Activated CD4-positive, alpha-beta T cell treated with anti-CD3 and anti-CD28 coated beads, Interleukin-2, amount 10 ng/mL, durations not matched to agents 24 days and 14 days (primary cell): Measurements from ENCODE around the gene CDH8. TPM values are rescaled to one million over a fixed set of nuclear protein-coding genes. Genes with fewer than 3 reads are reported as not detected.

ENCODE experiments used
- DNase-seq: peaks from one replicate; pipeline ENCODE4 v3.0.0; 2022
- H3K27ac Mint-ChIP-seq: one replicate; pipeline ENCODE4 v1.8.0; 2022; ENCODE audit warnings: mild to moderate bottlenecking, mixed read lengths
- H3K27me3 Mint-ChIP-seq: one replicate; pipeline ENCODE4 v1.8.0; 2022; ENCODE audit warnings: mixed read lengths
- H3K36me3 Mint-ChIP-seq: one replicate; pipeline ENCODE4 v1.8.0; 2022; ENCODE audit warnings: low read depth, mild to moderate bottlenecking, mixed read lengths
- H3K4me1 Mint-ChIP-seq: one replicate; pipeline ENCODE4 v1.8.0; 2021; ENCODE audit warnings: mixed read lengths
- H3K4me3 Mint-ChIP-seq: one replicate; pipeline ENCODE4 v1.8.0; 2022; ENCODE audit warnings: mild to moderate bottlenecking, moderate library complexity, mixed read lengths
- H3K9me3 Mint-ChIP-seq: one replicate; pipeline ENCODE4 v1.8.0; 2021; ENCODE audit warnings: mixed read lengths
- intact Hi-C: fragments of 100-400 bp; cut with micrococcal nuclease; formaldehyde crosslinking; loops from one replicate; pipeline ENCODE4 v1.15.1; 2023
- total RNA-seq: library from RNA; stranded (reverse); gene quantifications from 2 replicates; pipeline ENCODE4 v1.2.3, GENCODE V29; 2022

CDH8 gene
- total RNA-seq, 1 donor from 2014 or later = 0.70 TPM

DNA sequence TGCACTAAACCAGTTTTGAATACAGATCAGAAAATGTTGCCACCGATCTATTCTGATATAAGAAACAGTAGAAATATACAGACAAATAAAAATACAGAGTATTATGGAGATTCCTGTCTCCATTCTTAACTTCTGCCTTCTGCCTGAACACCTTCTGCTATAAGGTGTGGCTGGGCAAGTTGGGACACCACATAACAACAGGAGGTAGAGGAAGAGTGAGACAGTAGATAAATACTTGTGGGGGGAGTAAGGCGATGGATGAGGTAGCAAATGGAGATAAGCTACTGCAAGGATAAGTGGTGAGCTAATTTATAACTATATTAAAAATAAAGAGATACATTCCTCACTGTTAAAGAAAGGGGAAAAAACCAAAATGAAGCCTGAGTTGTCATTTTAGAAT is 143.7 kb downstream of the CDH8 start:
- no peaks in the 10 kb centered on the region for H3K36me3 Mint-ChIP-seq
- H3K27me3 Mint-ChIP-seq = no peaks in the 10 kb centered on the region
- H3K4me3 Mint-ChIP-seq = no peak overlapping the region
- no peak overlapping the region for H3K27ac Mint-ChIP-seq
- DNase-seq = no peak
- no peaks in the 10 kb centered on the region for H3K4me1 Mint-ChIP-seq
- peaks cover 6% of the 10 kb centered on the region for H3K9me3 Mint-ChIP-seq
- intact Hi-C loops = no loop called here

DNA sequence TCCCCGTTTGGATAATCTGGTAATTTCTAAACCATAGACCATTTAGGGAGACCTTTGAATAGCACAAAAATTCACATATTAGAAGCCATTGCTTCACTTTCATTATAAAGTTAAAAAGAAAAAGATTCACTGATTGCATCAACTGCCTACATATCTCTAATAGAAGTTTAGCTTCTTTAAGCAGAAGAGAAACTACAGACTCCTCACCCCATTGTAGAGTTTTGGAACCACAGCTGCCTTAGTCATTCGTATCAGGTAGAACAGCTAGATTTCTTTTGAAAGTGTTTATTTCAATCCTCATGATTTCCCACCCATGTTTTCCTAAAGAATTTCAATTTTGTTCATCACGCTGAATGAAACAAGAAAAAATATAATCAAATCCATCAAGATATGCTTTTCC is 144.8 kb downstream of the CDH8 start:
- Mint-ChIP-seq H3K27me3 (no peaks in the 10 kb centered on the region), H3K9me3 (peaks cover 8% of the 10 kb centered on the region), H3K4me1 (no peaks in the 10 kb centered on the region), H3K27ac (no peak overlapping the region), H3K4me3 (no peak overlapping the region), H3K36me3 (no peaks in the 10 kb centered on the region)
- no peak for DNase-seq
- intact Hi-C loops = no loop called here

DNA sequence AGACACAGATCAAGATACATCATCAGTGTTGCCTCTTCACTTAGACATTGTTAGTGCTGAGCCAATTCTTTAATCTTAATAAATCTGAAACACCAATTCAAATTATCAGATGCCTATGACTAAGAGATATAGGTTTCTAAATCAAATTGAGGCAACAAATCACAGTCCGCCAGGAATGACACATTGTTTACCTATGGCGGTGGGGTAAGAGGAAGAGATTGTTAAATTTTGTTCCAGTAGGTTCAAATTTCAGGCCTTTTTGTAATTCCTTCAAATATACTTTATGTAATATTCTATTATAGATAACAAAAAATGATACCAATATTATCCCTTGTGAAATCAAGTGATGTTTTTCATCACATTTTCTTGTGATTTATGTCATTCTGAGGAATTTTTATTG is 145.9 kb downstream of the CDH8 start:
- H3K4me3 Mint-ChIP-seq = no peak overlapping the region
- H3K9me3 Mint-ChIP-seq = peaks cover 12% of the 10 kb centered on the region
- H3K27ac Mint-ChIP-seq = no peak overlapping the region
- H3K27me3 Mint-ChIP-seq = no peaks in the 10 kb centered on the region
- intact Hi-C loops = no loop called here
- no peaks in the 10 kb centered on the region for H3K4me1 Mint-ChIP-seq
- no peak for DNase-seq
- no peaks in the 10 kb centered on the region for H3K36me3 Mint-ChIP-seq

DNA sequence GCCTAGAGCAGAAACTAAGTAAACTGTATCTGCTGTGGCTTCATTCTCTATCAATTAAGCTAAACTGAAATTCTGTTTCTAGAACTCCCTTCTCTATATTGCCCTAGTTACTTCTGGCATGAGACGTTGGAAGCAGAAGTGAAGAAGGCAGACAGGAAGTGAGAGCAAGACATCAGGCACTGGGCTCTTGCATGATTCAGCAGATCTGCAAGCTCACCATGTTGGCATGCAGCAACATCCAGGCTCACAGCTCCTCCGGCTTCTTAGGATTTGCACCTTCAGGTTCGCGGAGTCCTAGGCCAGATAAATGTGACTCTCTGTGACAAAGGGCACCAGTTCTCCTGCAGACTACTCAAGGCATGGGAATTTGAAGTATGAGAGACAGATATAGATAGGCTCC is 148.3 kb downstream of the CDH8 start:
- Mint-ChIP-seq H3K27me3 (no peaks in the 10 kb centered on the region), H3K4me3 (no peak overlapping the region), H3K9me3 (peaks cover 12% of the 10 kb centered on the region), H3K36me3 (no peaks in the 10 kb centered on the region), H3K27ac (no peak overlapping the region), H3K4me1 (no peaks in the 10 kb centered on the region)
- DNase-seq = no peak
- intact Hi-C loops = no loop called here

DNA sequence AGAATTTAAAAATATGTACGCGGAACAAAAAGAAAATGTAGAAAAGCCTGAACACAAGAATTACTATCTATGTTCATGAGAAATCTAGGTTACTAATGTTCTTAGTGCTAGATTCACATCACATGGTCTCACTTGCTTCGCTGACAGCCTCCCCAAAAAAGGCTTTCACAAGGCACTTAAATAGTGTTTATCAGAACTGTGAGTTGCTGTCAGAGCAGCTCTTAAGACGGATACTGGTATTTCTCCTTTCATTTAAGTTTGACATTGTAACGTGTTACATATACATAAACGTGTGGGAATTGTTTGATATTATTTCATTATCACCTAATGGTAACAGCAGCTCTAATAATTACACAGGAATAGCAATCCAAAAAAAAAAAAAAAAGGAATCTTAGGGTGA is 150.9 kb downstream of the CDH8 start:
- H3K36me3 Mint-ChIP-seq = no peaks in the 10 kb centered on the region
- intact Hi-C loops = no loop called here

DNA sequence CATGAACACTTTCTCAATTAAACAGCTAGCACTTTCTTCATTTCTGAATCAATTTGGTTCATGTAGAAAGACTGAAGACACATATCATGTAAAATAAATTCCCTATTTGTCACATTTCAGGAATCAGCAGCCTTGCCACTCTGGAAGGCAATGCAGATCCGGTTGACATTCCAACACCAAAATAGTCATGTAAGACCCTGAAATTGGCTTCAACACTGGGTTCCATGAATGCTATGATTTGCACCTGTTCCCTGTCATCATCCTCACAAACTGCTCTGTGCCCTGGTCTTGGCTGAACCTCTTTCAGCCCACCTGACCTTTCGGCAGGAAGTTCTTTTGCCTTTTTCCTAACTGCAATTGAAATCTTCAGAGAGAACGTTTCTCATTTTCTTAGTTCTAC is 156.9 kb downstream of the CDH8 start:
- Mint-ChIP-seq H3K4me1 (no peaks in the 10 kb centered on the region), H3K36me3 (no peaks in the 10 kb centered on the region), H3K4me3 (no peak overlapping the region), H3K9me3 (peaks cover 14% of the 10 kb centered on the region), H3K27me3 (no peaks in the 10 kb centered on the region), H3K27ac (no peak overlapping the region)
- intact Hi-C loops = no loop called here
- no peak for DNase-seq

More for the DNA sequence above, 150.9 kb downstream of the CDH8 start:
- H3K4me1 Mint-ChIP-seq = no peaks in the 10 kb centered on the region
- H3K27me3 Mint-ChIP-seq = no peaks in the 10 kb centered on the region
- H3K9me3 Mint-ChIP-seq = peaks cover 16% of the 10 kb centered on the region
- no peak for DNase-seq
- H3K27ac Mint-ChIP-seq = no peak overlapping the region
- no peak overlapping the region for H3K4me3 Mint-ChIP-seq

DNA sequence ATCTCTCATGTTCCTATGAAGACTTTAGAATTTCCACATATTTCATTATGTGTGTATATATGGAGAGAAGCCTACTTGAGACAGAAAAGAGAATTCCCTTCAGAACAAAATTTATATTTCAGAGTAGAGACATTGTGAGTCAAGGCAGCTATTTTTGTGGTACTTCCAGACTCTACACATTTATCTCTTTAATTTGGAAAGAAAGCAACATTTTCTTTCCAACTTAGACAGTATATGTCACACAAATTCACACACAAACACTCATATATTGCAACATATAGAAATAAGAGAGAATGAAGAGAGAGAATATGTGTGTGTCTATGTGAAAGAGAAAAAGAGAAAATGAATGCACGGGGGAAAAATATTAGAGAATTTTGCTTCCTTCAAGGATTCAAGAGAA is 158.8 kb downstream of the CDH8 start:
- Mint-ChIP-seq H3K4me3 (no peak overlapping the region), H3K4me1 (no peaks in the 10 kb centered on the region), H3K9me3 (peaks cover 12% of the 10 kb centered on the region), H3K27me3 (no peaks in the 10 kb centered on the region), H3K36me3 (no peaks in the 10 kb centered on the region), H3K27ac (no peak overlapping the region)
- intact Hi-C loops = no loop called here
- no peak for DNase-seq

DNA sequence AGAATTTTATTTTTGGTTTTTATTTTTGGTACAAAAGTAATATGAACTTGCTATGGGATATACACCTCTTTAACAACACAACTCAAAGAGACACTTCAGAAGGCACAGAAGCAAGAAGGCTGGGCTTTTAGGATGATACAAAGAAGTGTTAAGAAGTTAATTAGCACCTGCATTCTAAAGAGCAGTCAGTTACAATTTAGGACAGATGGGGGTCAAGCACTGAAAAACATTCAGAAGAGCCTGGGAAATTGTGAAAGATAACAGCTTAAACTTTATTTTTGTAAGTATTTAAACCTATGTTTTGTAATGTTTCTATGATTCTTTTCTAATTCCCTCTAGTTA is 163.5 kb downstream of the CDH8 start:
- H3K27me3 Mint-ChIP-seq = no peaks in the 10 kb centered on the region
- intact Hi-C loops = no loop called here
- H3K27ac Mint-ChIP-seq = no peak overlapping the region
- H3K4me1 Mint-ChIP-seq = no peaks in the 10 kb centered on the region
- H3K36me3 Mint-ChIP-seq = no peaks in the 10 kb centered on the region
- no peak for DNase-seq
- H3K9me3 Mint-ChIP-seq = peaks cover 2% of the 10 kb centered on the region
- no peak overlapping the region for H3K4me3 Mint-ChIP-seq

DNA sequence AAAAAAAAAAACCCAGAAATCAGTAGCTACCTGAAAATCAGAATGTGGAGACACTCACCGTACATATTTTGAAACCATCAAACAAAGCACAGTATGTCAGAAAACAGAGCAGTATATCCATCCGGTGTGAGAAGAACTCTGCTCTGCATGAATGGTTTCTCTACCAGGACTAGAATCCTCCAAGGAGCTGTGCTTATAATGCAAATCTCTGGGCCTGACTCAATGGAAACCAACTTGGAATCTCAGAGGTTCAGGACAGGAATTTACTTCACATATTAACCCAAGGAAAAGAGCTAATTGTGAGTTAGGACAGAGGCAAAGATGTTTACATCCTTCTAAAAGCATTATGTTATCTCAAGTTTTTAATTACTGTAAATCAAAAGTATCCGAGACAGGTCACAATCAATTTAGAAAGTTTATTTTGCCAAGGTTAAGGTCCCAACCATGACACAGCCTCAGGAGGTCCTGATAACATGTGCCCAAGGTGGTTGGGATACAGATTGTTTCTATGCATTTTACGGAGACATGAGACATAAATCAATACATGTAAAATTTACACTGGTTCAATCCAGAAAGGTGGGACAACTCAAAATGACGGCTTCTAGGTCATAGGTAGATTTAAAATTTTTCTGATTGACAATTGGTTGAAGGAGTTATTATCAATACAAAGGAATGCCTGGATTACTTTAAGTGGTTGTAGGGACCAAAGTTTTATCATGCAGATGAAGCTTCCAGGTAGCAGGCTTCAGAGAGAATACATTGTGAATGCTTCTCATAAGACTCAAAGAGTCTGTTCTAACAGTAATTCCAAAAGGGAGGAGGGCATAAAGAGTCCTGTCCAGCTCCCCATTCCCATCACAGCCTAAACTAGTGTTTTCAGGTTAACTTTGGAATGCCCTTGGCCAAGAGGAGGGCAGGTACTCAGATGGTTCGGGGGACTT is 164.1 kb downstream of the CDH8 start:
- no peaks in the 10 kb centered on the region for H3K36me3 Mint-ChIP-seq
- no peaks in the 10 kb centered on the region for H3K4me1 Mint-ChIP-seq
- peaks cover 2% of the 10 kb centered on the region for H3K9me3 Mint-ChIP-seq
- H3K27ac Mint-ChIP-seq = no peak overlapping the region
- DNase-seq = no peak
- no peaks in the 10 kb centered on the region for H3K27me3 Mint-ChIP-seq
- intact Hi-C loops = no loop called here
- no peak overlapping the region for H3K4me3 Mint-ChIP-seq

DNA sequence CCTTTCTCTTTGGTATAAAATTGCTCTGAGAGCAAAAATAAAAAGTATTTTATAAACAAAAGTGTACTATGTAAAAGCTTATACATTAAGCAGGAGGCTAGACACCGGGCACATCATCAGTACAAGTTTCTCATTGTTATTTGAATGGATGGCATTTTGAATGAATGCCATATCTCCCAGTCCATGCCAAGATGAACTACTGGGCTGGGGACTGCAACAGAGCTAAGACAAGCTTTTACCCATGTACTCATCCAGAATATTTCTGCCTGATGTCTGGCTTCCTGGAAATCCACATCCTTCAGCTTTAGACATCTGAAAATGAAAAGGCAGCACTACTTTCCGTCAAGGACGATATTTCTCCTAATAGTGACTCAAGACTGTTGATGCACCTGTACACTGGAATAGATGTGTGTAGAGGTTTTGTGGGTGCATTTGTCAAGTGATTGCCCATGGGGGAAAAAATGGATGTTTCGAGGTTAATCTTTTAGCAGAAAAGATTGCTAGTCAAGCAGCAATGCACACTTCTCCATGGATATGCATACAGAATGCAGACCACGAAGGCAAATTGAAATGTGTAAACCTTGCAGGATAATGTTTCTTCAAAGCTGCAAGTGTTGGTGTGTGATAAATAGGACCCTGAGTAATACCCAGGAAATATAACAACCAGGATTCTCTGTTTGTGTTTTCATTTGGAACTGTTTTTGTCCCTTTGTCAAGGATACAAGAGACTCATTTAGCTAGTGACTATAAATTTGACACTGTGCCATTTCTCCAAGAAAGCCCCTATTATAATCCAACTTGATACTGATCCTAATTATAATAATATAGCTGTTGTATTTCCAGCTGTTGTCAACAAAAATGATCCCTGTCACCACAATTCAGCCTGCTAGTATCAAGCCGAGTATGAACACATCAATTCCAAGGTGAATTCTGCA is 173.8 kb downstream of the CDH8 start:
- Mint-ChIP-seq H3K36me3 (no peaks in the 10 kb centered on the region), H3K9me3 (peaks cover 3% of the 10 kb centered on the region), H3K27me3 (no peaks in the 10 kb centered on the region), H3K27ac (no peak overlapping the region), H3K4me1 (no peaks in the 10 kb centered on the region), H3K4me3 (no peak overlapping the region)
- DNase-seq = no peak
- intact Hi-C loops = no loop called here

DNA sequence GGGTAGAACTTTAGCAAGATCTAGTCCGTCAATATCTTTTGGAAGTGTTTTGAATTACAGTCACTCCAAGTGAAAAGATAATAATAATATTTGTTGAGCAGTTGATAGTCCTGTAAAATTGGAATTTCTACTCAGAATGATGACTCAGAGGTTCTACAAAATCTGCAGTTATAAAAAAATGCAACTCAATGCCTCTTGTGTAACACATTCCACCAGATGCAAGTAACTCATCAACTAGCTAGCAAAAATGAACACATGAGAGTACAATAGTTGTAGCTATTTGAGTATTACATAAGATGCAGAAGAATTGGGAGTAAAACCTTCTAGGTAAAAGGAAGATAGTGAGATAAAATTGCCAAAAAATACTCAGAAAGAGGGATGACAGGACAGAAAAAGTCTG is 177.2 kb downstream of the CDH8 start:
- peaks cover 3% of the 10 kb centered on the region for H3K9me3 Mint-ChIP-seq
- no peak overlapping the region for H3K27ac Mint-ChIP-seq
- no peak for DNase-seq
- H3K4me1 Mint-ChIP-seq = no peaks in the 10 kb centered on the region
- intact Hi-C loops = no loop called here
- H3K4me3 Mint-ChIP-seq = no peak overlapping the region
- no peaks in the 10 kb centered on the region for H3K36me3 Mint-ChIP-seq
- H3K27me3 Mint-ChIP-seq = no peaks in the 10 kb centered on the region

DNA sequence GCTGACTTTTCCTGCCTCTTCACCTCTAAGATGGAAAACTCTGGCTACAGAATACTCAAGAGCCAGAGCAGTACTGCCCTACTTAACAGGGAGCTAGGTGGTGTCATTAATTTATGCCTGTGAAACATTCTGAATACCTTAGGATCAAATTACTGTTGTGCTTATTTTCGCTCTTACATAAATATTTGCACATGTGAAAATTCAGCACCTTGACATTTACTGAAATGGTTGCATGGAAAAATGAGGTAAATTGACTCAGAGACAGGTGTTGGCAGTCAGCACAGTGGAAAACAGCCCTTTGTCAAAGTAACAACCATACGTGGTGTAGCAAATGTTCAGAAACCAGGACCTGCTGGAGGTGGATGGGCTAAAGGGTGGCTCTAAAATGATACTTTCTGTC is 193.6 kb downstream of the CDH8 start:
- no peak for DNase-seq
- Mint-ChIP-seq H3K27ac (no peak overlapping the region), H3K27me3 (no peaks in the 10 kb centered on the region), H3K9me3 (peaks cover 6% of the 10 kb centered on the region), H3K36me3 (no peaks in the 10 kb centered on the region), H3K4me3 (no peak overlapping the region), H3K4me1 (no peaks in the 10 kb centered on the region)
- intact Hi-C loops = no loop called here

DNA sequence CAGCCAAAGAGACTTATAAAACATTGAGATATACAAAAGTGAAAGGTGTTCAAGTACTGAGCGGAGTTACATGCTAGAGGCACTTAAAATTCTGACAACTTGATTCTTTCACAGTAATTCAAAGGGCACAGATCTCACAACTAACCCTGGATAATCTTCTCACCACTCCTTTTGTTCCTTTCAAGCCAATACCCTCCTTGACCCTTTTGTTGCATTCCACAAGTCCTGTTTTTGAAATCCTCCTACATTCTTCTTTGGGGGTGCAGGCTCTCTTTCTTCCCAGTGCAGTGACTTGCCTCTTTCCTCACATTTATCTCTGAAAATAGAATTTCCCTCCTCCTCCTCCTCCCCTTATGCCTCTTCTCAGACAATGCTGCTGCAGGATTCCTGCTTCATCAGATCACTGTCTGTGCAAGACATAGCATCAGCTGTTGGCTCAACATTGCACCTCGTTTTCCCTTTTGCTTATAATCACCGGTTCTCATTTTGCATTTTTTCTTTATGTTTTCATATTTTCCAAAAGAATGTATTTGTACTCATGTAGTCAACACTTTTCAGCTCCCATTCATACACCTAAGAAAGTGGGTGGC is 199.3 kb downstream of the CDH8 start:
- H3K27me3 Mint-ChIP-seq = no peaks in the 10 kb centered on the region

DNA sequence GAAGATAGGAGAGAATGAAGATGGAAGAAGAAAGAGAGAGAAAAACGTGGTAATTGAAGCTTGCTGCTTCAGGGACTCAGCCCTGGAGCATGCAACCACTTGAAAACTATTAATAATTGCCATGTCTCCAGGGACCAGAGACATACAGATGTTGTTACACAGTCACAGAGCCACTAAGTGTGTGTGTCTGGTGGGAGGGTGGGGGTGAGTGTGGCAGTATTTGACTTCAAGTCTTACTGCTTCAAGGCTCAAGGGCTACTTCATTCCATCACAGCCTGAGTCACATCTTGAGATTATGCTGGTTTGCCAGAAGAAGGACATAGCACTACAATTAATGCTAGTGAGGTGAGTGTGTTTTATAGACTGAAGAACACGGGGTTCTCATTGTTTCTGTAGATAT is 202.2 kb downstream of the CDH8 start:
- Mint-ChIP-seq H3K36me3 (no peaks in the 10 kb centered on the region), H3K9me3 (peaks cover 11% of the 10 kb centered on the region), H3K4me1 (no peaks in the 10 kb centered on the region), H3K27me3 (no peaks in the 10 kb centered on the region), H3K27ac (no peak overlapping the region), H3K4me3 (no peak overlapping the region)
- DNase-seq = no peak
- intact Hi-C loops = no loop called here

More for the DNA sequence above, 199.3 kb downstream of the CDH8 start:
- no peak overlapping the region for H3K4me3 Mint-ChIP-seq
- no peaks in the 10 kb centered on the region for H3K36me3 Mint-ChIP-seq
- no peak overlapping the region for H3K27ac Mint-ChIP-seq
- H3K9me3 Mint-ChIP-seq = peaks cover 9% of the 10 kb centered on the region
- intact Hi-C loops = no loop called here
- DNase-seq = no peak
- H3K4me1 Mint-ChIP-seq = no peaks in the 10 kb centered on the region
